T-helper 22 cell (primary cell): ENCODE data around the gene RREB1.

Experiments
- DNase-seq: peaks from one replicate; pipeline ENCODE4 v3.0.0-alpha.2; 2020; ENCODE audit warnings: low read depth

The RREB1 gene

GRCh38 chr6:7100072-7100752, 7.5 kb upstream of the RREB1 start:
- DNase-seq: no peak

GRCh38 chr6:7100753-7101081, 7.0 kb upstream of the RREB1 start:
- no peak for DNase-seq

GRCh38 chr6:7101290-7101689, 6.5 kb upstream of the RREB1 start:
- no peak for DNase-seq

GRCh38 chr6:7104752-7105151, 3.0 kb upstream of the RREB1 start:
- DNase-seq: no peak

GRCh38 chr6:7106215-7106751, 1.5 kb upstream of the RREB1 start:
- no peak for DNase-seq

- peak; percentile 54 for DNase-seq
These were observed 796 bp upstream of the RREB1 start for GRCh38 chr6:7106752-7107577.

GRCh38 chr6:7108196-7108963, 619 bp downstream of the RREB1 start:
- peak; percentile 5 for DNase-seq

- DNase-seq: peak; percentile 17
These were observed 1.4 kb downstream of the RREB1 start for GRCh38 chr6:7108964-7109836.

- no peak for DNase-seq
These were observed 2.5 kb downstream of the RREB1 start for GRCh38 chr6:7110092-7110792.

- no peak for DNase-seq
These were observed 3.4 kb downstream of the RREB1 start for GRCh38 chr6:7111095-7111690.

- DNase-seq: no peak
These were observed 4.4 kb downstream of the RREB1 start for GRCh38 chr6:7112171-7112570.

- no peak for DNase-seq
These were observed 5.1 kb downstream of the RREB1 start for GRCh38 chr6:7112741-7113313.

GRCh38 chr6:7114744-7115458, 7.1 kb downstream of the RREB1 start:
- DNase-seq: no peak

- no peak for DNase-seq
These were observed 7.9 kb downstream of the RREB1 start for GRCh38 chr6:7115543-7116231.

- DNase-seq: no peak
These were observed 11.6 kb downstream of the RREB1 start for GRCh38 chr6:7119272-7119801.

- no peak for DNase-seq
These were observed 14.0 kb downstream of the RREB1 start for GRCh38 chr6:7121700-7122241.

GRCh38 chr6:7122684-7123083, 14.9 kb downstream of the RREB1 start:
- no peak for DNase-seq

- DNase-seq: no peak
These were observed 16.4 kb downstream of the RREB1 start for GRCh38 chr6:7124114-7124513.
